HG02759 (cell line): Measurements from ENCODE around the gene CLCN4.

Source experiments
- ATAC-seq: cut with Tn5 transposase; IDR thresholded peaks from one replicate; pipeline ENCODE4 v1.9.1; 2021; ENCODE audit warnings: mild to moderate bottlenecking, moderate library complexity; ENCODE audit not compliant: unreplicated experiment

CLCN4 gene

GRCh38 chrX:10233696-10234095 is 76.9 kb downstream of the CLCN4 start:
- no peak for ATAC-seq

DNA sequence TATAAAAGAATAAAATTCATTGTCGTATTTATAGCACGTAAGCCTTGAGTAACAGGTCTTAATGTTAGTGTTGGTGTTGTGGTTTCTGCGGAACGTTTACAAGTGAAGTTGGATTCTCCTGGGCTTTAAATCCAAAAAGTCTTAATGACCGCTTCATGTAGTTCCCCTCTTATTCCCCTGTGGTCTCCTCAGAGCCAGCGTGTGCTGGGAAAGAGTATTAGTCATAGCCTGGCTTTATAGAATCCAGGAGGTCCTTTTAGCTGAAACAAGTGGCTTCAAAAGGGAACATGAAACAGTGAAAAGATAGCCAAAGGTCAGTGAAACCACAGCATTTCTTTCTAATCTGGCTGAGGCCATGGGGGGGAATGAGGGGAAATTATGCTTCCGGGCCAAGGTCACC is 79.1 kb downstream of the CLCN4 start:
- ATAC-seq, result no peak

DNA sequence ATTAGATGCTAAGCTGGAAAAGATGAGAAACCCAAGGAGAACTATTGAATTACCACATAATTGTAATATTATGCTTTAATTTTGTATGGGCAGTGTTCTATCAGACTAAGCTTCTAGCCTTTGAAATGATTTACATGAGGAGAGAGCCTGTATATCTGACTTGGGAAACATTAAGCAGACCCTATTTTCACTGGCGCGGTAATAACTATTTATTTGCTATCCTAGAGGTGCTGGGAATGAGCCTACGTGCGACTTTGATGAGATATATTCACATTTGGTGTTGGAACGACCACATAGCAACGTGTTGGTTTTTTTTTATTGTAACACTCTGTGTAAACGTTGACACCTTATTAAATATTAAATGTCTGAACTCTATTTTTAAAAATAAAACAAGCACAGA is 80.5 kb downstream of the CLCN4 start:
- no peak for ATAC-seq

DNA sequence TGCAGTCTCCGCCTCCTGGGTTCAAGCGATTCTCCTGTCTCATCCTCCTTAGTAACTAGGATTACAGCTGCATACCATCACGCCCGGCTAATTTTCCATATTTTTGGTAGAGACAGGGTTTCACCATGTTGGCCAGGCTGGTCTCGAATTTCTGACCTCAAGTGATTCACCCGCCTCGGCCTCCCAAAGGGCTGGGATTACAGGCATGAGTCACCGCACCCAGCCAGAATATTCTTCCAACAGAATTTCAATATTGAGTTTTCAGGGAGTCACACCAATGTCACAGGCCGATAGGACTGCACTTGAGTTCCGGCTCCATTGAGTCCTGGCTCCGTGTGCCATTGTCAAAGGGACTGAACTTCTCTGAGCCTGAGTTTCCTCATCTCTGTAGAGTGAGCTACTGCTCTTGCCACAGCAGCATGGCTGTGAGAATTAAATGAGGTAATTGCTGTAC is 82.9 kb downstream of the CLCN4 start:
- no peak for ATAC-seq

DNA sequence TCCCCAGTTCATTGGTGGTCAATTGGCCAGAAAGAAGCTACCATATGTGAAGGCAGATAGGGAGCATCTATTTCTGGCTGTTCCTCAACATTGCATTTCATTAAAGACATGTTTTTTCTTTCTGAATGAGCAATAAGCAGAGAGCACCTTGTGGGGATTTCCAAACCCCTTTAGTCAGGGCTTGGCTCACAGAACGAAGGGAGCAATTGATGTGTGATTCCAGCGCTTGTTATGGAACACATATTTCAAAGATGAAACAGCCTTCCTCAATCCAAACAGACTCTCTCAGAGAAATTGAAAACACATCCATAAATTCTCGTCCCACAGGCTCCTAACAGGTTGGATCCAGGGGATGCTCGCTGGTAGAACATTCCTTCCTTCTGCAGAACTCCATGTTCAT is 84.1 kb downstream of the CLCN4 start:
- no peak for ATAC-seq

- no peak for ATAC-seq
These were observed 85.3 kb downstream of the CLCN4 start for GRCh38 chrX:10242026-10242425.

GRCh38 chrX:10243106-10243505 is 86.3 kb downstream of the CLCN4 start:
- no peak for ATAC-seq

GRCh38 chrX:10244915-10245622 is 88.3 kb downstream of the CLCN4 start:
- no peak for ATAC-seq

GRCh38 chrX:10245886-10246285 is 89.1 kb downstream of the CLCN4 start:
- no peak for ATAC-seq

DNA sequence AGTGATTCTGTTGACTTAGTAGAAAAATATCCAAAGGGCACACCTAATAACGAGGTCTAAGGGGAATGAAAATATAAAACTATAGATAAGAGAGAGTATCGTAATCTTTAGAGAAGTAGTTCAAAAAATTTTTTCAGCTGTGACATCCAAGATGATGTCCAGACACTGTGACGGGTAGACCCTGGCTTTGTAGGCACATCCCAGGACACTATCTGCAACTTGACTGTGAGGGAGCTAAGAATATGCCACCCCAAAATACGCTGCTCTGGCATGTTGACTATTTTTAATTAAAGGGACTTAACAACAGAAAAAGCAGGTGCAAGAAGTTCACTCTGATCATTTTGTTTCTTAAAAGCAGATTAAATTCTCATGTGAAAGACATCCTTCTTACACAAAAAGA is 89.5 kb downstream of the CLCN4 start:
- no peak for ATAC-seq

DNA sequence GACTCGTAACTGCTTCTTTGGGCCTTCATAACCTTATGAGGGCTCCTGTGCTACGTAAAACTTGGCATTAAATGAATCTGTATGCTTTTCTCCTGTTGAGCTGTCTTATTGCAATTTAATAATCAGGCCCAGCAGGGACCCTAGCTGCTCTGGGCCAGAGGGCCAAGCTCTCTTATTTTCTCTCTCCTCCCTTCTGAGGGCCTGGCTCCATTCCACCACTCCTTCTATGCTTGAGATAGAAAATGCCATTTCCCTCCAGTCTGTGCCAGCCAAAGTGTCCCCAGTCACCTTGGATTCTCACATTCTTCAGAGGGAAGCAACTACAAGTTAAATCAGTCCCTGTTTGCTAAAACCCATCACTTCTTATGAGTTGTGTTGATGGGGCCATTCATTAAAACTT is 90.1 kb downstream of the CLCN4 start:
- no peak for ATAC-seq

DNA sequence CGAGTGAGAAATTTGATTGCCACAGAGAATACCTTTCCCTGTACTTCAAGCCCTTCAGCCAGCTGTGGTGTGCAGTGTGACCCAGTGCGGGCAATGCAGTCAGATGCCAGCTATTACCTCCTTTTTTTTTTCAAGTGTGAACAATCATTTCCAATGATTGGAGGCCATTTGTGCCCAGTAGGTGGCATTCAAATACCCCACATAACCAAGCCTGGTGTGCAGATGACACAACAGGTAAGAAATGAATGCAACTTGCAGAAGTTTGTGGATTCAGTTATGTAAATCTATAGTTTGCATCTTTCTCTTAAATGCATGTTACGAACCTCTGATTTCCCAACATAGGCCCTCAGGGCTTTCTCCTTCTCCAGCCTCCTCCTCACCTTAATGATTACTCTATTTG is 98.0 kb downstream of the CLCN4 start:
- ATAC-seq, result no peak

DNA sequence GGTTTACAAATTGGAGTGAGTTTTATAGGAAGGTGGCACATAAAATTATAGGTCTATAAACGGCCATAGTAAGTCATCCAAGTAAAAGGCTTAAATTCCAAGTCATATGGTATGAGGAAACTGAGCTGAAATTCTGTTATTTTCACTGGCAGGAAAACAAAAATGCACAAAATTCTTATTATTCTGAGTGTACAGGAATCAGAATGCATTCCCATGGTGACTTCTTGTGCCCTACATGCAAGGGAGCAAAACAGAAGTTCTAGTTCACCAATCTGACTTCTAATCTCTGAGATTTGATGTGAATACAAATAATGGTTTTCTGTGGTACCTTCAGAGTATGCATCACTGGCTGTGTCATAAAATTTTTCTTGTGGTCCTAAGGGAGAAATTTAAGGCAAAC is 102.9 kb downstream of the CLCN4 start:
- no peak for ATAC-seq

- ATAC-seq, result no peak
These were observed 109.0 kb downstream of the CLCN4 start for GRCh38 chrX:10265775-10266174.

- ATAC-seq, result no peak
These were observed 121.9 kb downstream of the CLCN4 start for GRCh38 chrX:10278716-10279115.

GRCh38 chrX:10280071-10280470 is 123.3 kb downstream of the CLCN4 start:
- no peak for ATAC-seq

DNA sequence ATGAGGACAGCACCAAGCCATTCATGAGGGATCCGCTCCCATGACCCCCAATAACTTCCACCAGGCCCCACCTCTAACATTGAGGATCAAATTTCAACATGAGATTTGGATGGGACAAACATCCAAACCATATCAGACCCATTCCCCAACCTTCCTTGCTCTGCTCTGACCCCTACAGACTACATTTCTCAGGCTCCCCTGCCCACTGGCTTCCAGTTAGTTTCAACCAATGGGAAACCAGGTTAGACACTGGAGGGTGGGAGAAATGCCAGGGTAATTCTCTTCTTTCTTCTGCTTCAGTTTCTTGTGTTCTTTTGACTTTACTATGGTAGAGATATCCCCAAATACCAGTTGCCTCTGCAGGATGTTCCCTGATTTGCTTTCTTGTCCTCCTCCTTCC is 125.7 kb downstream of the CLCN4 start:
- no peak for ATAC-seq

DNA sequence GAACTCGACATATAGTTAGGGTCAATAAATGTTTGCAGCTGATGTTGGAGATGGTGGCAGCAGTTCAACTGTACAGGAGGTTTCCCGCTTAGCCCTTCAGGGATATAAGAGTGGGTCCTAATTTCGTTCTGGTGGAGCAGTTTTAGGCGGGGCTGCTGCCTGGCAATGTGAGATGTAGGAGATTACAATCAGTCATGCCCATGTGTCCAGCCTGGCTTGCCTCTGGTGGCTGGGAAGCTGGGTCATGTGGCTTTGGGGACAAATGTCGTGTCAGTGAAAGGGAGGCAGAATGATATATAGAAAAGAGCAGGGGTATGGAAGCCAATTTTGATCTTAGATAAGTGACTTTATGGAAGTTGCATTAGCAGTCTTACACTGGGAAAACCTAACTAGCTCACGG is 129.4 kb downstream of the CLCN4 start:
- no peak for ATAC-seq
